HL-60 (cell line): ENCODE results near the gene PLCL2.

Source experiments
- GABPA ChIP-seq: IDR thresholded peaks from 2 replicates; pipeline ENCODE4 v1.6.1; 2012; ENCODE audit warnings: low read depth
- POLR2AphosphoS5 ChIP-seq: IDR thresholded peaks from 2 replicates; pipeline ENCODE4 v1.6.1; 2012; ENCODE audit warnings: low read depth
- SPI1 ChIP-seq: IDR thresholded peaks from 2 replicates; pipeline ENCODE4 v1.6.1; 2012; ENCODE audit warnings: low read depth, mild to moderate bottlenecking, borderline replicate concordance
- TF ChIP-seq, protein P1 (sequence below): IDR thresholded peaks from one replicate; pipeline ENCODE4 v1.5.1; 2011; ENCODE audit warnings: low read length, control low read depth, inconsistent platforms; ENCODE audit not compliant: insufficient read depth
- TF ChIP-seq, protein P2 (sequence below): IDR thresholded peaks from 2 replicates; pipeline ENCODE4 v1.6.1; 2012; ENCODE audit warnings: low read depth; ENCODE audit not compliant: insufficient replicate concordance

DNA sequence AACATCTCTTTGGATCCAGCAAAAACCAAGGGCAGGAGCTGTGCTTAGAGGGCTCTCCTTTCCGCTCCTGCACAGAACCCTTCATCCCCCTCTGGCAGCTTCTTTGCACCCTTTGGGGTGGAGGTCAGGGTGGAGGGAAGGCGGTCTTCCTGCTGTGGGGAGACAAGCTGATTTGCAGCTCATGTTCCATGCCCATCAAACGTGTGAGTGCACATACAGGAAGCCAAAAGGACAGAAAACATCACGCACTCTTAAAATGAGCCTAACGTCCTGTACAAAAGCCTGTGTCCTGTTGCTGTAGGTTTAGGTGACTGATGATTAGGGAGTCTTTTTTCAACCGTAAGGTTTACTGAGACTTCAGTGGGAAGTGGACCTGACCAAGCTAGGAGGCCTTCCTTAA lies 195.2 kb downstream of the PLCL2 start:
- TF ChIP-seq, protein P1, sequence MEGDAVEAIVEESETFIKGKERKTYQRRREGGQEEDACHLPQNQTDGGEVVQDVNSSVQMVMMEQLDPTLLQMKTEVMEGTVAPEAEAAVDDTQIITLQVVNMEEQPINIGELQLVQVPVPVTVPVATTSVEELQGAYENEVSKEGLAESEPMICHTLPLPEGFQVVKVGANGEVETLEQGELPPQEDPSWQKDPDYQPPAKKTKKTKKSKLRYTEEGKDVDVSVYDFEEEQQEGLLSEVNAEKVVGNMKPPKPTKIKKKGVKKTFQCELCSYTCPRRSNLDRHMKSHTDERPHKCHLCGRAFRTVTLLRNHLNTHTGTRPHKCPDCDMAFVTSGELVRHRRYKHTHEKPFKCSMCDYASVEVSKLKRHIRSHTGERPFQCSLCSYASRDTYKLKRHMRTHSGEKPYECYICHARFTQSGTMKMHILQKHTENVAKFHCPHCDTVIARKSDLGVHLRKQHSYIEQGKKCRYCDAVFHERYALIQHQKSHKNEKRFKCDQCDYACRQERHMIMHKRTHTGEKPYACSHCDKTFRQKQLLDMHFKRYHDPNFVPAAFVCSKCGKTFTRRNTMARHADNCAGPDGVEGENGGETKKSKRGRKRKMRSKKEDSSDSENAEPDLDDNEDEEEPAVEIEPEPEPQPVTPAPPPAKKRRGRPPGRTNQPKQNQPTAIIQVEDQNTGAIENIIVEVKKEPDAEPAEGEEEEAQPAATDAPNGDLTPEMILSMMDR, result no peak
- TF ChIP-seq POLR2AphosphoS5 (no peak), SPI1 (no peak), GABPA (no peak)
- TF ChIP-seq, protein P2, sequence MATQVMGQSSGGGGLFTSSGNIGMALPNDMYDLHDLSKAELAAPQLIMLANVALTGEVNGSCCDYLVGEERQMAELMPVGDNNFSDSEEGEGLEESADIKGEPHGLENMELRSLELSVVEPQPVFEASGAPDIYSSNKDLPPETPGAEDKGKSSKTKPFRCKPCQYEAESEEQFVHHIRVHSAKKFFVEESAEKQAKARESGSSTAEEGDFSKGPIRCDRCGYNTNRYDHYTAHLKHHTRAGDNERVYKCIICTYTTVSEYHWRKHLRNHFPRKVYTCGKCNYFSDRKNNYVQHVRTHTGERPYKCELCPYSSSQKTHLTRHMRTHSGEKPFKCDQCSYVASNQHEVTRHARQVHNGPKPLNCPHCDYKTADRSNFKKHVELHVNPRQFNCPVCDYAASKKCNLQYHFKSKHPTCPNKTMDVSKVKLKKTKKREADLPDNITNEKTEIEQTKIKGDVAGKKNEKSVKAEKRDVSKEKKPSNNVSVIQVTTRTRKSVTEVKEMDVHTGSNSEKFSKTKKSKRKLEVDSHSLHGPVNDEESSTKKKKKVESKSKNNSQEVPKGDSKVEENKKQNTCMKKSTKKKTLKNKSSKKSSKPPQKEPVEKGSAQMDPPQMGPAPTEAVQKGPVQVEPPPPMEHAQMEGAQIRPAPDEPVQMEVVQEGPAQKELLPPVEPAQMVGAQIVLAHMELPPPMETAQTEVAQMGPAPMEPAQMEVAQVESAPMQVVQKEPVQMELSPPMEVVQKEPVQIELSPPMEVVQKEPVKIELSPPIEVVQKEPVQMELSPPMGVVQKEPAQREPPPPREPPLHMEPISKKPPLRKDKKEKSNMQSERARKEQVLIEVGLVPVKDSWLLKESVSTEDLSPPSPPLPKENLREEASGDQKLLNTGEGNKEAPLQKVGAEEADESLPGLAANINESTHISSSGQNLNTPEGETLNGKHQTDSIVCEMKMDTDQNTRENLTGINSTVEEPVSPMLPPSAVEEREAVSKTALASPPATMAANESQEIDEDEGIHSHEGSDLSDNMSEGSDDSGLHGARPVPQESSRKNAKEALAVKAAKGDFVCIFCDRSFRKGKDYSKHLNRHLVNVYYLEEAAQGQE, result no peak
